Cerebellar cortex (tissue), 1 donor: Measurements from ENCODE around the gene NTMT1.
"Not testable (repeated sequence)": the region's sequence is repeated elsewhere in the genome, so short reads cannot be mapped to it uniquely, and the experiment has no call there.

Experiments
- DNase-seq: peaks from one replicate; pipeline ENCODE4 v3.0.0-alpha.2; 2015; ENCODE audit warnings: low spot score

NTMT1 gene

GRCh38 chr9:129654554-129655040, 28.6 kb downstream of the NTMT1 start:
- DNase-seq: no peak

DNA sequence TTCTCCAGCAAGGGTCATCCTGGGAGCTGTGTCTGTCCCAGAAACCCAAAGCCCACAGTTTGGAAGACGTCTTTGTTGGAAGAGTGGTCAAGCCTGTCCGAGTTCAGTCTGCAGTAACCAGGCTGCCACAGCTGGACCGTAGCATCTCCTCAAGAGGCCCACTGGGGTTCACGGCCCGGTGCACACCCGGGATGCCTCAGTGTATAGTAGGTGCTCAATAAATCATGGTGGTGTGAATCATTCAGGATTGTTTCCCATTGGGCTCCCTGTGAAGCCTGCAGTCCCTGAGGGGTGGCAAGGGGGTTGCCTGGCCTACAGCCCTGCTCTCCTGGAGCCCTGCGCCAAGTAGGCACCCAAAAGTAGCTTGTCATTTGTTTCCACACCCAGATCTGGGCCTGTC, 29.2 kb downstream of the NTMT1 start:
- DNase-seq: no peak

GRCh38 chr9:129655696-129656095, 29.7 kb downstream of the NTMT1 start:
- DNase-seq: no peak

DNA sequence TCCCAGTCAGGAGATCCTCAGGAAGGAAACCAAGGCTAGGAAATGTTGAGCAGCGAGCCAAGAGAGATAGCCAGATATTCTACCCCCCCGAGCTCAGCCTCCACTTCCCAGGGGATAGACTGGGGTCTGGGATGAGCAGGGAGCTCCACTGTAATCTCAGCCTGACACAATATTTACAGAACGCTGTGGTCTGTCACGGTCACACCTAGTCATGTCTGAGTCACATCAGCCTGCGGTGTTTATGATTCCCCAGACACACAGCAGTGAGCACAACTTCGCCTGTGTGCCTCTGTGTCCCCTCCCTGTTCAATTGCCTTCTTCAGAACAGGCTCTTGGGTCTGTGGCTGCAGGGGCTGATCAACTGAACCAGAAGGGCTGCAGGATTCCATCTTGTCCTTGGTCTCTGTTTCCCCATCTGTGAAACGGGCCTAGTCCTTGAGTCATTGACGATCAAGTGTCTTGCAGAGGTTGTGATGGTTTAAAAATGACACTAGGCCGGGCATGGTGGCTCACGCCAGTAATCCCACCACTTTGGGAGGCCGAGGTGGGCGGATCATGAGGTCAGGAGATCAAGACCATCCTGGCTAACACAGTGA, 30.9 kb downstream of the NTMT1 start:
- DNase-seq: no peak

DNA sequence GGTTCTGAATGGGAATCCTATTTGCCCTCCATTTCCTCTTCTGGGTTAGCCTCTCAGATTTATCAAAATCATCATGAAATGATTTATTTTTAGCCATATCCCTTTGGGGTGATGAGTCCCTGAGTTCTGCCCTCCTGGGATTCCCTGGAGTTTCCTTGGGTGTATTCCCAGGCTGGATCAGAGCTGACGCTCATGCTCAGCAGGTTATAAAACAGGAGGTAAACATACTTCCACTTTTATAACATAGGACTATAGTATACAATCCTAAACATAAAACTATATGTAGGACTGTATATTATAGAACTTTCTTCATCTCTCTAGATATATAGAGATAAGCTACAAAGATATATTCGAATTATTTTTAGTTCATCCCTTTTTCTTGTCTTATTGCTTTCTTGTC, 35.1 kb downstream of the NTMT1 start:
- DNase-seq: no peak

GRCh38 chr9:129662239-129662638, 36.3 kb downstream of the NTMT1 start:
- not testable (repeated sequence) for DNase-seq

- DNase-seq: no peak
These were observed 38.9 kb downstream of the NTMT1 start for GRCh38 chr9:129664746-129665388.

GRCh38 chr9:129665389-129665775, 39.4 kb downstream of the NTMT1 start, which contains the start of gene PRRX2:
PRRX2 (plus strand) TSS chr9:129665647; CDS start chr9:129665868, 221 bp downstream.
- DNase-seq: no peak

DNA sequence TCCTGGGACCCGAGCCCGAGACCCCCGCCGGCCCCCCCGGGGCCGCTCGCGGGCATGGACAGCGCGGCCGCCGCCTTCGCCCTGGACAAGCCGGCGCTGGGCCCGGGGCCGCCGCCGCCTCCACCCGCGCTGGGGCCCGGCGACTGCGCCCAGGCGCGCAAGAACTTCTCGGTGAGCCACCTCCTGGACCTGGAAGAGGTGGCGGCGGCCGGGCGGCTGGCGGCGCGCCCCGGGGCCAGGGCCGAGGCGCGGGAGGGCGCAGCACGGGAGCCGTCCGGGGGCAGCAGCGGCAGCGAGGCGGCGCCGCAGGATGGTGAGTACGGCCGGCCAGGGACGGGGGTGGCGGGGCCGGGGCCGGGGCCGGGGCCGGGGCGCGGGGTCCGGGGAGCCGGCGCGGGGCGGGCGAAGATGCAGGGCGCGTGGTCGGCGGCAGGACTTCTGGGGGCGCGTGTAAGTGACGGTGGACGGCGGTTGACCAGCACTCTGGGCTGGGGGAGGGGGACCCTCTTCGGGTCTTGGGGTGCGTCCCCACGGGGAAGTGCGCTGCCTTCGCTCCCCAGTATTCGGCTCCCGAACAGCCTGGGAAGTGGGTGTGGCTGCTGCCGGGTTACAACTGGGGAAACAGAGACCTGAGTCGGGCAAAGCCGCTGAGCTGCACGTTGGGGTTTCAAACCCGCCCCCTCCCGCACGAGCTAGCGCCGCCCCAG, 40.0 kb downstream of the NTMT1 start:
- no peak for DNase-seq

- DNase-seq: no peak
These were observed 40.6 kb downstream of the NTMT1 start for GRCh38 chr9:129666575-129666974.

DNA sequence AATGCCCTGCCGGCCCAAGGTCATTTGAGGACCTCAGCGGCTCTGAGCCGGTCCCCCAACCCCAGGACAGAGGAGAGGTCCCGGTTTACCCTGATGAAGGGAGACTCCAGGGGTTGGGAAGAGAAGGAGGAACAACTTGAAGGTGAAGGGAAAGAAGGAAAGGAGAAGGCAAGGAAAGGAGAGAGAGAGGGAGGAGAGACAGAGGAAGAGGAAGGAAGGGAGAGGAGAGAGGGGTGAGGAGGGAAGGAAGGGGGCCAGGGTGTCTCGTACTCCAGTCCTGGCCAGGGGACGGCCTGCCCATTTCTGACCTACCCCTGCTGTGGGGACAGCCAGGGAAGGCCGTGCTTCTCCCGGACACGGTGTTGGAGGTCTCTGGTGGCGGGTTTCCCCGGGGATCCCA, 41.4 kb downstream of the NTMT1 start:
- DNase-seq: no peak

DNA sequence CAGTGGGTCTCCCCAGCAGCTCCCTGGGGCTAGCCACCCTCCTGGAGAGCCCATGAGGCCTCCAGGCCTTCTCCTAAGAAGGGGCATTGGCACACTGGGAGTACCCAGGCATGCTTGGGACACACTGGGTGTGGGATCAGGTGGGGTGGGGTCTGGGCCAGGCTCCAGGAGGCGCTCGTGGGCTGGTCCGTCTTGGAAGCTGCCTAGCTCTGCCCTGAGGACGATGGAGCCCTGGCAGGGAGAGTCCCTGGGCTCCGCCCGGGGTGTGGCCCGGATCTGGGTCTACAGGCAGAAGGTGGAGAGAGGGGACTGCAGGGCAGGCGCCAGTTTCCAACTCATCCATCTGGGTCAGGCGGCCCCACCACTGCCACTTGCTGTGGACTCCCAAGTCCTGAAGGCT, 41.9 kb downstream of the NTMT1 start:
- no peak for DNase-seq

DNA sequence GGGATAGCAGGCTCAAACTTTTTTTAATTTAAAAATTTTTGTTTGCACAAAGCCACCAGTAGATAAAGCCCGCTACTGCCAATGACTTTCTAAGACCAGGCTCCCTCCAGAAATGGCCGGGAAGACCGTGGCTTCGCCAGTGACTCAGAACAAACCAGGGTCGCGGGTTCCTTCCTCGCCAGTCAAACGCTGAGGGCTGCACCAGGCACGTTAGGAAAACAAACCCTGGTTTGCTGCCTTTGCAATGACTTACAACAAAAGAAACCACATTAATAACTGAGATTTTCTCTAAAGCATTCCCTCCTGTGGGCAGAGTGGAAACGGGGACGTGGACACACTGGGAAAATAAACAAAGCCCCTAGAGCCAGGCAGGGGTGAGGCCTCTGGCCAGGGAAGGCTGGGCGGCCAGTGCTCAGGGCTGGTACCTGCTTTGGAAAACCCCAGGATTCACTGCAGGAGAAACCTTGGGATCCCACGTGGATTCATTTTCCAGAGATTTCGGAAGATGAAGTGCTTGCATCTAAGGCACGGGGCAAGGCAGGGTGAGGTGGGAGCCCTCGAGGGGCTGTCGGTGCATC, 43.3 kb downstream of the NTMT1 start:
- DNase-seq: no peak

DNA sequence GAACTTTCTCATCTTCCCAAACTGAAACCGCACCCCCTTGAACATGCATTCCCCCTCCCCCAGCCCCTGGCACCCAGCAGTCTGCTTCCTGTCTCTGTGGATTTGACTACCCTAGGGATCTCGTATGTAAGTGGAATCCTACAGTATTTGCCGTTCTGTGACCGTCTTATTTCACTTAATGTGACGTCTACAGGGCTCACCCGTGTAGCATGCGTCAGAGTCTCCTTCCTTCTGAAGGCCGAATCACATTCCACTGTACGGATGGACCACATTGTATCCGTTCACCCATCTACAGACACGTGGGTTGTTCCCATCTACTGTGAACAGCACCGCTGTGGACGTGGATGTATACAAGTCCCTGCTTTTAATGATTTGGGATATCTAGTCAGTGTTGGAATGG, 44.0 kb downstream of the NTMT1 start:
- DNase-seq: no peak

DNA sequence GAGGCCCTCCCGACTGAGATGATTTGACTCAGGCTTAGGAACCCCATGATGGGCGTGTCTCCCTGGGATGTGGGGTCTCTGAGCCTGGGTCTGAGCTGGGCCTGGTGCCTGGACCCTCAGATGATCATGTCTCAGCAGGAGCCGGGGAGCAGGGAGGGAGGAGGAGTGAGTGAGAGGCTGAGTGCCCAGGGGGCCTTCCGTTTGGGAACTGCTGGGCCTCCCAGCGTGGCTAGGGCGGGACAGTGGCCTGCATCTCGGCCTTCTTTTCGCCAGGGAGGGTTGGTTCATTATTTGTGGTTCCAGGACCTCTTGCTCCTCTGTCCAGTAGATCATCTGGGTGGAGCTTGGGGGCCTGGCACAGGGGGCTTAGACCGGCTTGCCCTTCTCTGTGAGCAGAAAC, 45.1 kb downstream of the NTMT1 start:
- DNase-seq: no peak

- no peak for DNase-seq
These were observed 45.6 kb downstream of the NTMT1 start for GRCh38 chr9:129671519-129671918.

DNA sequence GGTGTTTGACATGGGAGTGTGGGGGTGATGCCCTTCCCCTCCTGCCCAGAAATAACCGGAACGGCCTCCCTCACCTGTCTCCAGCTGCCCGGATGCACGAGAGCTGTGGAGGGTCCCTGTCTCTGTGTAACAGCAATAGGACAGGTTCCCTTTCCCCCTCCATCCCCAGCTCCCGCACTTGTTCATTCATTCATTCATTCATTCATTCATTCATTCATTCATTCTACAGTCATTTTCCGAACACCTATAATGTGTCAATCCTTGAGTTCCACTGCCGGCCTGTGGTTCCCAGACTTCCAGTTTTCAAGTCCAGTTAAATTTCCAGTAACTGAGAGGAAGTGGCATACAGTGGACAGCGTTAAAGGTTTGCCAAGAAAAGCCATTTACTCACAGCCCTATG, 46.7 kb downstream of the NTMT1 start:
- DNase-seq: no peak

DNA sequence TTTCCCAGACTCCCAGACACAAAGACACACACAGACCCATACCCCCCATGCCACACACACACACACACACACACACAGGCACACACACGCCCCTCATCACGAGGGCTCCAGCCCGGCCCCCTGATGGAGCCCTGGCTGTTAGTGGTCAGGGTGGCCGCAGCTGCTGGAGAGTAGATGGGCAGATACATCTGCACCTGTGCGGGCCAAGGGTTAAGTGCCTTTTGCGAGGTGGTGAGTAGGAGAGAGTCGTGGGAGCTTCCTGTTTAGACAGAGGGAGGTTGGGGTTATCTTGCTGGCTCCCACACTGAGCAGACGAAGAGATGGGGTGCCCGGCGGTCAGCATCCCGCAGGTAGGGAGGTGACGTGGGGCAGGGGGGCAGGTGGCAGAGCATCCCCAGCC, 47.6 kb downstream of the NTMT1 start:
- no peak for DNase-seq

DNA sequence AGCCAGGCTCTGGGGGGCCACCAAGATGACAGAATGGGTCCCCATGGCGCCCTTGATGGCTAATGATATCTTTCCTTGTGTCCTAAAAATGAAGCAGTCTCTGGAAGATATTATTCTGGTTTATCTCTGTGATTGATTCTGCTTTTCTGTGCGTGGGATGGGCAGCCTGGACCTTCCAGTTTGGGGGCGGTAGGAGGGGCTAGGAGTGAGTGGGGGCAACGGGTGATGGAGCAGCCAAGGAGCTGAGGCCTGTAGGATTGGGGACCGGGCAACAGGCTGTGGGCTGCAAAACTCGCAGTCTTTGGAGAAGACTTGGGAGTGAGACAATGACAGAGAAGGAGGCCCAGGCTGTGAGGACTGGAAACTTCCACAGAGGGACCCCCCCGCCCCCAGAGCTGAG, 48.3 kb downstream of the NTMT1 start:
- no peak for DNase-seq

GRCh38 chr9:129675620-129676019, 49.7 kb downstream of the NTMT1 start:
- DNase-seq: no peak

DNA sequence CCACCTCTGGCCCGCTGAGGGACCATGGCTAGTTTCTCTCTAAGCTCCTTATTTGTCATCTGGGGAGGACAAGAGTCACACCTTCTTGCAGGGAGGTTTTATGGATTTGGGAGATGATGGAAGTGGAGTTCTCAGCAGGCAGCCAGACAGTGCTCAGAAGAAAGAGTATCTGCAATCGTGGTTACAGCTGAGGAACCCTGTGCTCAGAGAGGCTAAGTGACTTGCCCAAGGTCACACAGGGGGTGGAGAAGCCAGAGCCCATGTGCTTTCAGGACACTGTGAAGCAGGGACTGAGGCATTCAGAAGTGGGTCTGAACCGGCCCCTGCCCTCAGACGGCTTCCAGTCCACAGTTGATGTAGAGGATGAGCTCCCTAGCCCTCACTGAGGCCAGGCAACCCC, 50.3 kb downstream of the NTMT1 start:
- no peak for DNase-seq

DNA sequence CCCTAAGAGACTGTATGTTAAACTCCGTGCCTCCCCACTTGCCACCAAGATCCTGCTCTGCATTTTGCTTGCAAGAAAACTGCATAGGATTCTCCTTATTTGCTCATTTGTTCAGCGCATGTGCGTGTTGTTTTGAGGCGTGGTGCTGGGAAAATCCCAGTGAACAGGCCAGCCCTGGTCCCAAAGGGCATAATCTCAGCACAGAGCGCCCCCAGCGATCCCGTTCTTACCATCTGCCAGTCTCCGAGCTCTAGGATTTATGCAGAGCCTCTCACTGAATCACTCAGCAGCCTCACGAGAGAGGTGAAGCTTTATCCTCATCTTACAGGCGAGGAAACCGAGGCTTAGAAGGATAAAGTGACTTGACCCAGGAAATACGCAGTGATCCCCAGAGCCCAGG, 51.0 kb downstream of the NTMT1 start:
- DNase-seq: no peak

DNA sequence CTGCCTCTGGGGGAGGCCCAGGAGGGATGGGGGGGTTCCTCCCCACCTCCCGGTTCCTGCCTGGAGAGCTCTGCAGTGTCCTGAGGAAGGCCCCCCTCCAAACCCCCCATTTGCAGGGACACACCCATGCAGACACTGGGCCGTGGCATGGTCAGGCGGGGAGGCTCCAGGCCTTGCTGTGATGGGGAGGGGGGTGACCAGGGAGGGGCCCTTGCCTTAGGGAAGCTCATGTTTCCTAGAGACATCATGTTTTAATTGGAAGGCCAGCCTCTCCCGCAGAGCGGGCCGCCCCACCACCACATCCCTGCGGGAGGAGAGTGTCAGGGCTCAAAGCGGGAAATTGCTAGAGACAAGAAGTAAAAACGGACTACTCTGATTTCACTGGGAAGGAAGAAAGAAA, 51.5 kb downstream of the NTMT1 start:
- DNase-seq: no peak
